ENCODE data around the gene DNAJC8.

DNA sequence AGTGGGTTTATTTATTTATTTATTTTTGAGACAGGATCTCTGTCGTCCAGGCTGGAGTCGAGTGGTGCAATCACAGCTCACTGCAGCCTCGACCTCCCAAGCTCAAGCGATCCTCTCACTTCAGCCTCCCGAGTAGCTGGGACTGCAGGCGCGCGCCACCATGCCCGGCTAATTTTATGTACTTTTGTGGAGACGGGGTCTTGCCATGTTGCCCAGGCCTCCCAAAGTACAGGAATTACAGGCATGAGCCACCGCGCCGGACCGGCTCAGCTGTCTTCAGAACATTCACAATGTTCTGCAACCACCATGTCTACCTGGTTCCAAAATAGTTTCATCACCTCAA is 406 bp upstream of the DNAJC8 start:
- TF ChIP-seq, protein P1, sequence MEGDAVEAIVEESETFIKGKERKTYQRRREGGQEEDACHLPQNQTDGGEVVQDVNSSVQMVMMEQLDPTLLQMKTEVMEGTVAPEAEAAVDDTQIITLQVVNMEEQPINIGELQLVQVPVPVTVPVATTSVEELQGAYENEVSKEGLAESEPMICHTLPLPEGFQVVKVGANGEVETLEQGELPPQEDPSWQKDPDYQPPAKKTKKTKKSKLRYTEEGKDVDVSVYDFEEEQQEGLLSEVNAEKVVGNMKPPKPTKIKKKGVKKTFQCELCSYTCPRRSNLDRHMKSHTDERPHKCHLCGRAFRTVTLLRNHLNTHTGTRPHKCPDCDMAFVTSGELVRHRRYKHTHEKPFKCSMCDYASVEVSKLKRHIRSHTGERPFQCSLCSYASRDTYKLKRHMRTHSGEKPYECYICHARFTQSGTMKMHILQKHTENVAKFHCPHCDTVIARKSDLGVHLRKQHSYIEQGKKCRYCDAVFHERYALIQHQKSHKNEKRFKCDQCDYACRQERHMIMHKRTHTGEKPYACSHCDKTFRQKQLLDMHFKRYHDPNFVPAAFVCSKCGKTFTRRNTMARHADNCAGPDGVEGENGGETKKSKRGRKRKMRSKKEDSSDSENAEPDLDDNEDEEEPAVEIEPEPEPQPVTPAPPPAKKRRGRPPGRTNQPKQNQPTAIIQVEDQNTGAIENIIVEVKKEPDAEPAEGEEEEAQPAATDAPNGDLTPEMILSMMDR (conservative IDR thresholded peaks at IDR 0.05; ENCODE audit: low read depth, low read length), result no peak
- TF ChIP-seq RAD21 (IDR thresholded peaks at IDR 0.05; ENCODE audit: low read length), result no peak
- TF ChIP-seq SMC3 (IDR thresholded peaks at IDR 0.05; ENCODE audit: low read depth, low read length), result no peak
